Hindlimb muscle (tissue), 1 donor: ENCODE data around the gene VWF. TPM values are rescaled to one million over a fixed set of nuclear protein-coding genes. Genes with fewer than 3 reads are reported as not detected.

Experiments
- DNase-seq: peaks from one replicate; pipeline ENCODE4 v3.0.0-alpha.2; 2013
- polyA plus RNA-seq: library from polyadenylated mRNA; unstranded; fragments of 120-200 nt; gene quantifications from one replicate; pipeline ENCODE4 v1.2.1, GENCODE V29; 2013; ENCODE audit not compliant: insufficient read length

VWF gene
- polyA plus RNA-seq, 1 donor = 71.3 TPM

DNA sequence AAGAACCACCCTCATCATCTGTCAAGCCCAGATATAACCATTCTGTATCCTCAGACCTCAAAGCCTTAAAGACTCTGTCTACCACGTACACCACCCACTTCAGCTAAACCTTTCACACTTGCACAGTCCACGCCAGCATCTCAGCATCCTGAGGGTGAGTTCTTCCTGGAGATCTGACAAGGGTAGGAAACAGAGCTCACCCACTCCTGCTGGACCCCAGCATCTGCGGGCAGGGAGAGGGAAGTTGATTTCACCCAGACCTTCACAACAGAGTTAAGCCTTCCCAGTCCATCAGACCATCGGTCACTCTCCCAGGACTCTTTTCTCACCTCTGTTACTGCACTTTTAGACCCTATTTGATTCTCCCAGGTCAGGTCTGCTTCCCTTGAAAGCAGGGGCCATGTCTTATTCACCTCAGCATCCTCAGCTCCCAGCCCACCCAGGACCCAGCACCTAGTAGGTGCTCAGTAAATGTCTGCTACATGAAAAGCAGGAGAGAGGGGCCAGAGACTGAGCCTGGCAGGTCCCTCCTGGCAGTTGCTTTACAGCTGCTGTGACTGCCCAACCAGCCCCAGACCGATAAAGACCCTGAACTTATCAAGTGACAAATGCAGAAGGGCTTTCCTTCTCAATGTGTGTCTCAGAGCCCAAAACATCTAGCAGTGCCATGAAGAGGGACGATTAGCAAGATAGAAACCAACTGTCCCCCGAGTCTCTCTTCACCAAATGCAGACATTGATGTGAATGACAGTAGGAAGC, 213.5 kb downstream of the VWF start:
- DNase-seq = no peak

DNA sequence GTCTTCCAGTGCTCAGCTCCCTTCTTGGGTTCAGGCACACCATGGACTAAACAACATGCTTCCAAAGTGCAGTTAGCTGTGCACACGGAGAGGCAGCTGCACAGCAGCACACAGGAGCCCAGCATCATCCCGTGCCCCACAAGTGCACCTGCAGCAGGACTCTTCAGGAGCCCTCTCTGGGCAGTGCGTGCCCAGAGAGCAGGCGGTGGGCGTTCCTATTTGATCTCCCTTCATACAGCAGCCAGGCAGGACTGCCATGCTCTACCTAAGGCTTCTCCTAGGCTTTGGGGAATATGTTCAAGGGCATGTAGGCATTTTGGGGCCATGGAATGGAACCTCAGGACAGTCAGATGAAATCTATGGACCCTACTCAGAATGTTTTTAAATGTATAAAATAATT, 214.9 kb downstream of the VWF start:
- DNase-seq = no peak

- no peak for DNase-seq
Measured at GRCh38 chr12:5908251-5908650, 216.2 kb downstream of the VWF start.

DNA sequence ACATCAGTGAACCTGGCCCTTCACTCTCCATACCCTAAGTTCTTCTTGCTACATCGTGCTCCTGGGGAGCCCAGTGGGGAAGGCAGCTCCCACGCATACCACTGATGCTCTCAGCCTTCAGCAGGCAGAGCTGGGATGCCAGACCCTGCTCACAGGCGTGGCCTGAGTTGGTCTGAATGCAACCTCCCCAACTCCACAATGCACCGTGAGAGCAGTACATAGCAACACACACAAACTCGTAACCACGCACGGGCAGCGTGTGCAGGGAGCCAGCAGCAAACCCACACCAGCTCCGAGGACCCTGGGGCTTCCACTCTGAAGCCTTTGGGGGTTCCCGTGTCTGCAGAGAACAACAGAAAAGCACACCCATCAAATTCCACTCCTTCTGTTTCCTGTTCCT, 216.7 kb downstream of the VWF start:
- DNase-seq = no peak

- no peak for DNase-seq
Measured at GRCh38 chr12:5905757-5906156, 218.7 kb downstream of the VWF start.

DNA sequence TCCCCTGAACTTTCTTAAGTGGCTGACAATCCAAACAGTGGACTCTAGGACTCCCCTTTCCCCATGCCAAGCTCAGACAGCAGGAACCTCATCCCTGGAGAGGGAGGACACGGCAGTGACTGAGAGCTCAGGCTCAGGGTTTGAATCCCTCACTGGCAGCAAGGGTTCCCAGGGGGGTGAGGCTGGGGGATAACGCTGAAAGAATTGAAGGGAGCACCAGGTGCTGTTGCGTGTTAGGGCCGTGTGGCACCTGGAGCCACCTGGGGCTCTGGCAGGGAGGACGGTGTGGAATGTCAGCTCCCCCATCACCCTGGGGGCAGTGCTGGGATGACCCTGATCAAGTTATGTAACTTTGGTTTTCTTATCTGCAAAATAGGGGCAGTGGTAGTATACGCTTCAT, 219.5 kb downstream of the VWF start:
- no peak for DNase-seq

DNA sequence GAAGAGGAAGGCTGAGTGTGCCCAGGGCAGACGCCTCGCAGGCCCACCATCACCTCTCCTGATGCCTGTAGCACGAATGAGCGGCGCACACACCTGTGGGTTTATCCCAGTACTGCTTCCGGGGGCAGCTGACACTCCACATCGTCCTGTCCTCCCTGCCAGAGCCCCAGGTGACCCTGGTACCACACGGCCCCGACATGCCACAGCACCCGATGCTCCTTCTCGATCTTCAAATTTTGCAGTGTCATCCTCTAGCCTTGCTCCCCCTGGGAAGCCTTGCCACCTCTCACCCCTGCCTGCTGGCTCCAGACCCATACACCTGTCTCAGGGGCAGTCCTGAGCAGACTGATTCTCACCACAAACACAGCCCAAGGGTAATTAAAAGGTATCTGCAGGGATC, 220.0 kb downstream of the VWF start:
- no peak for DNase-seq

GRCh38 chr12:5902736-5903135, 221.7 kb downstream of the VWF start:
- no peak for DNase-seq

- no peak for DNase-seq
Measured at GRCh38 chr12:5901416-5901815, 223.1 kb downstream of the VWF start.

GRCh38 chr12:5900533-5901205, 223.8 kb downstream of the VWF start:
- DNase-seq = no peak

DNA sequence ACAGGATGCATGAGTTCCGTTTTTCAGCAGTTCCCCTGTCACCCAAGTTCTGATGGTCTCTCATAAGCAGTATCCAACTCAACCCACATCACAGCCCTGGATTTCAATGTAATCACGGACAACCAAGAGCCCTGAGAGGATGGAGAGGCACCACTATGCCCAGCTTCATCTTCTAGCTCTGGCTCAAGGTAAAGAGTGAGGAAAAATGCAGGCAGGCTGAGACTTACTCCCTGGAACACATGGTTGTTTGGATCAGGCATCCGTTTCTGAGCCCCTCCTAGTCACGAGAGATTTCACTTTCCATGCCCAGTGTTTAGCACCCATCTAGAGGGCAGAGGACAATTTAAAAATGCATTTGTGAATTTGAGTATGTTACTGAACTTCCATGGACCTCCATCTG, 224.4 kb downstream of the VWF start:
- no peak for DNase-seq

DNA sequence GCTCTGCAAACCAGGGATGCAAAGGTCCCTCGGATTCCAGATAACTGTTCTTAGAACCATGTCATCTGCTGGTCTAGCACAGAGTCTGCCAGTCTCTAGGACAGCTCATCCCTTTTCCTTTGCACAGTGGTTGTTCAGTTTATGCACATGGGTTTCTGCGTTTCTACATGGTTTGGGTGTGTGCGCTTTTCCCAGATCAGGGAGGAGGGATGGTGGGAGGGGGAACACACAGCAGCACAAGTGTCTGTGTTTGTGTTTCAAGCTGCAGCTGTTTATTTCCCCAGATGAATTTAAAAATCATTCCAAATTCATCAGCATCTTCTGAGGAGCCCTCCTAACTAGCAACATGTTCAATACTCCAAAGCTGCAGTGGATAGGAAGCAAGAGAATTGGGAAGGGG, 224.8 kb downstream of the VWF start:
- no peak for DNase-seq

DNA sequence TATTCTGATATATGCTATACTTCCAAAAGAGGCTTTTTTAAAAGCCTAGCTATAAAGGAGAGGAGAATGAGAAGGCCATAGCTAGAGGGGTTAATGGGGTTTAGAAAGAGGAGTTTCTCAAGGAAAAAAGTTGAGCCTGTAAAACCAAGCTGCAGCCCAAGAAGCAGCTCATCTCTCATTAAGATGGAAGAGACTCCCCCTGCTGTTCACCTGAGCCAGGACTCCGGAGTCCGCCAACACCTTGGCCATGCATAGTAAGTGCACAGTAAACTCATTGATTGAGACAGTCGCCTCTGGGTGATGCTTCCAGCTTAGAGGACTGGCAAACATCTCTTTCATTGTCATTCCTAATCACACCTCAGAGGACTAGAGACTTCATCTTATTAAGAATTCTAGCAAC, 225.6 kb downstream of the VWF start:
- no peak for DNase-seq

Other genes with a start within 250 kb of the VWF start
- 3.9 TPM for gene ANO2, start 179.4 kb downstream of the VWF start, polyA plus RNA-seq
- gene CD9, start 75.7 kb upstream of the VWF start, polyA plus RNA-seq = 45.9 TPM
- gene PLEKHG6, start 186.0 kb upstream of the VWF start, polyA plus RNA-seq = 1.7 TPM
- gene TNFRSF1A, start 217.4 kb upstream of the VWF start, polyA plus RNA-seq = 86.3 TPM